Cardiac ventricle fibroblast (primary cell): Measurements from ENCODE around the gene MCRIP2. TPM values are rescaled to one million over a fixed set of nuclear protein-coding genes. Genes with fewer than 3 reads are reported as not detected.

Experiments
- total RNA-seq: library from RNA; depleted of rRNA; stranded (reverse); fragments of >200 nt; gene quantifications from 2 replicates; pipeline ENCODE4 v1.2.3, GENCODE V29; 2015

Gene MCRIP2
- 21.0 and 34.2 TPM in 2 replicates for total RNA-seq

GRCh38 chr16:641326-642188 lies at the start of gene MCRIP2:
Gene MCRIP2 (plus strand): TSS chr16:641828. CDS start chr16:641992, 164 bp downstream.

GRCh38 chr16:630815-631405 lies 10.7 kb upstream of the MCRIP2 start, which contains the start of gene WFIKKN1:
Gene WFIKKN1 (plus strand): TSS chr16:630985. CDS start chr16:631254, 269 bp downstream.

GRCh38 chr16:636206-637080 lies 5.2 kb upstream of the MCRIP2 start, which contains the start of gene METTL26:
Gene METTL26 (minus strand): TSS chr16:636305. CDS start chr16:636290, 15 bp downstream.

GRCh38 chr16:648781-649589 lies 7.4 kb downstream of the MCRIP2 start, which contains the start of gene WDR90:
Gene WDR90 (plus strand): TSS chr16:649365. CDS start chr16:649417, 52 bp downstream.

GRCh38 chr16:667780-668518 lies 26.3 kb downstream of the MCRIP2 start, which contains the start of gene RHOT2:
Gene RHOT2 (plus strand): TSS chr16:668132. CDS start chr16:668200, 68 bp downstream.

GRCh38 chr16:674968-675883 lies 33.6 kb downstream of the MCRIP2 start, which contains the start of gene RHBDL1:
Gene RHBDL1 (plus strand): TSS chr16:675671. CDS start chr16:675791, 120 bp downstream.

GRCh38 chr16:679814-680624 lies 38.4 kb downstream of the MCRIP2 start, which contains the start of gene STUB1:
Gene STUB1 (plus strand): TSS chr16:680410. CDS start chr16:680526, 116 bp downstream.

GRCh38 chr16:684071-684794 lies 42.6 kb downstream of the MCRIP2 start, which contains the start of gene JMJD8:
Gene JMJD8 (minus strand): TSS chr16:684334. CDS start chr16:684319, 15 bp downstream.

Other genes starting within 250 kb of the MCRIP2 start
- gene NME4, start 244.6 kb upstream of the MCRIP2 start, total RNA-seq: 88.8 and 105 TPM in 2 replicates
- gene DECR2, start 239.9 kb upstream of the MCRIP2 start, total RNA-seq: 15.5 and 19.2 TPM in 2 replicates
- gene RAB11FIP3, start 216.2 kb upstream of the MCRIP2 start, total RNA-seq: 29.1 and 32.8 TPM in 2 replicates
- gene CAPN15, start 114.1 kb upstream of the MCRIP2 start, total RNA-seq: 29.2 and 37.8 TPM in 2 replicates
- gene PRR35, start 81.4 kb upstream of the MCRIP2 start, total RNA-seq: not detected in 2 replicates
- 3.5 and 4.4 TPM in 2 replicates for gene NHLRC4, start 74.8 kb upstream of the MCRIP2 start, total RNA-seq
- gene PIGQ, start 71.9 kb upstream of the MCRIP2 start, total RNA-seq: 20.2 and 25.1 TPM in 2 replicates
- gene RAB40C, start 51.8 kb upstream of the MCRIP2 start, total RNA-seq: 10.9 and 19.7 TPM in 2 replicates
- gene WFIKKN1, start 10.8 kb upstream of the MCRIP2 start, total RNA-seq: 0.06 TPM in 1 of 2 replicates, not detected in the other
- 187 and 190 TPM in 2 replicates for gene METTL26, start 5.5 kb upstream of the MCRIP2 start, total RNA-seq
- gene WDR90, start 7.5 kb downstream of the MCRIP2 start, total RNA-seq: 5.7 and 9.1 TPM in 2 replicates
- 18.7 and 19.5 TPM in 2 replicates for gene RHOT2, start 26.3 kb downstream of the MCRIP2 start, total RNA-seq
- gene RHBDL1, start 33.8 kb downstream of the MCRIP2 start, total RNA-seq: 0.50 and 1.5 TPM in 2 replicates
- gene STUB1, start 38.6 kb downstream of the MCRIP2 start, total RNA-seq: 97.2 and 118 TPM in 2 replicates
- 47.8 and 63.7 TPM in 2 replicates for gene JMJD8, start 42.5 kb downstream of the MCRIP2 start, total RNA-seq
- 14.2 and 14.9 TPM in 2 replicates for gene WDR24, start 48.6 kb downstream of the MCRIP2 start, total RNA-seq
- gene FBXL16, start 64.0 kb downstream of the MCRIP2 start, total RNA-seq: not detected in 2 replicates
- gene METRN, start 73.3 kb downstream of the MCRIP2 start, total RNA-seq: 115 and 126 TPM in 2 replicates
- 30.0 and 34.0 TPM in 2 replicates for gene ANTKMT, start 79.3 kb downstream of the MCRIP2 start, total RNA-seq
- gene CCDC78, start 84.6 kb downstream of the MCRIP2 start, total RNA-seq: 0.10 and 1.3 TPM in 2 replicates
- 5.9 and 16.4 TPM in 2 replicates for gene HAGHL, start 85.3 kb downstream of the MCRIP2 start, total RNA-seq
- gene CIAO3, start 99.2 kb downstream of the MCRIP2 start, total RNA-seq: 8.9 and 16.7 TPM in 2 replicates
- not detected in 2 replicates for gene MSLN, start 118.9 kb downstream of the MCRIP2 start, total RNA-seq
- gene RPUSD1, start 146.6 kb downstream of the MCRIP2 start, total RNA-seq: 20.3 and 26.0 TPM in 2 replicates
- gene CHTF18, start 146.8 kb downstream of the MCRIP2 start, total RNA-seq: 2.0 and 4.9 TPM in 2 replicates
- not detected in 2 replicates for gene GNG13, start 158.9 kb downstream of the MCRIP2 start, total RNA-seq